Fibroblast of lung (primary cell): ENCODE data around the gene AQP11.

Experiments
- EZH2 ChIP-seq: IDR thresholded peaks from 2 replicates; pipeline ENCODE4 v1.5.1; 2012; ENCODE audit warnings: low read length, control low read depth, mild to moderate bottlenecking; ENCODE audit errors: missing control alignments
- TF ChIP-seq, protein P1 (sequence below), 2 donors: IDR thresholded peaks in 1 of 2; conservative IDR thresholded peaks in 1 of 2; 1 replicate in 1 of 2; 2 replicates in 1 of 2; pipeline ENCODE4 v1.5.1; 2011 to 2012; ENCODE audit warnings: low read length in 2 of 2, control low read depth in 1 of 2, inconsistent platforms in 1 of 2, low read depth in 1 of 2, mild to moderate bottlenecking in 1 of 2

DNA sequence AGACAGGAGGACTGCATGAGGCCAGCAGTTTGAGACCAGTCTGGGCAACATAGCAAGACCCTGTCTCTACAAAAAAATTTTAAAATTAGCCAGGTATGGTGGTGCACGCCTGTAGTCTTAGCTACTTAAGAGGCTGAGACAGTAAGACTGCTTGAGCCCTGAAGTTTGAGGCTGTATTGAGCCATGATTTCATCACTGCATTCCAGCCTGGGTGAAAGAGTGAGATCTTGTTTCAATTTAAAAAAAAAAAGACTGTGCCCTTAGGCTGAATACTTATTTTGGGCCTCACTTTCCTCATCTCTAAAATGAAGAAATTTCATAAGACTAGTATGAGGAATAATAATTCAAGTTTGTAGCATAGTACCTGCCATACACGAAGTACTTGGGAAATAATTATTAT lies 6.9 kb downstream of the AQP11 start:
- TF ChIP-seq, protein P1, sequence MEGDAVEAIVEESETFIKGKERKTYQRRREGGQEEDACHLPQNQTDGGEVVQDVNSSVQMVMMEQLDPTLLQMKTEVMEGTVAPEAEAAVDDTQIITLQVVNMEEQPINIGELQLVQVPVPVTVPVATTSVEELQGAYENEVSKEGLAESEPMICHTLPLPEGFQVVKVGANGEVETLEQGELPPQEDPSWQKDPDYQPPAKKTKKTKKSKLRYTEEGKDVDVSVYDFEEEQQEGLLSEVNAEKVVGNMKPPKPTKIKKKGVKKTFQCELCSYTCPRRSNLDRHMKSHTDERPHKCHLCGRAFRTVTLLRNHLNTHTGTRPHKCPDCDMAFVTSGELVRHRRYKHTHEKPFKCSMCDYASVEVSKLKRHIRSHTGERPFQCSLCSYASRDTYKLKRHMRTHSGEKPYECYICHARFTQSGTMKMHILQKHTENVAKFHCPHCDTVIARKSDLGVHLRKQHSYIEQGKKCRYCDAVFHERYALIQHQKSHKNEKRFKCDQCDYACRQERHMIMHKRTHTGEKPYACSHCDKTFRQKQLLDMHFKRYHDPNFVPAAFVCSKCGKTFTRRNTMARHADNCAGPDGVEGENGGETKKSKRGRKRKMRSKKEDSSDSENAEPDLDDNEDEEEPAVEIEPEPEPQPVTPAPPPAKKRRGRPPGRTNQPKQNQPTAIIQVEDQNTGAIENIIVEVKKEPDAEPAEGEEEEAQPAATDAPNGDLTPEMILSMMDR (conservative IDR thresholded peaks at IDR 0.05 in 1 of 2, IDR thresholded peaks at IDR 0.05 in 1 of 2; ENCODE audit: low read depth in 1 of 2, low read length in 2 of 2), result no peak
- no peak for TF ChIP-seq EZH2
